NCI-H524 treated with DMSO at 0.1 percent for 48 hours (cell line): ENCODE results near the gene GAN.
"Not testable (repeated sequence)": the region's sequence is repeated elsewhere in the genome, so short reads cannot be mapped to it uniquely, and the experiment has no call there.

Source experiments
- DNase-seq: peaks from one replicate; lab custom pipeline; 2025; lab: John Stamatoyannopoulos, UW

GAN gene

DNA sequence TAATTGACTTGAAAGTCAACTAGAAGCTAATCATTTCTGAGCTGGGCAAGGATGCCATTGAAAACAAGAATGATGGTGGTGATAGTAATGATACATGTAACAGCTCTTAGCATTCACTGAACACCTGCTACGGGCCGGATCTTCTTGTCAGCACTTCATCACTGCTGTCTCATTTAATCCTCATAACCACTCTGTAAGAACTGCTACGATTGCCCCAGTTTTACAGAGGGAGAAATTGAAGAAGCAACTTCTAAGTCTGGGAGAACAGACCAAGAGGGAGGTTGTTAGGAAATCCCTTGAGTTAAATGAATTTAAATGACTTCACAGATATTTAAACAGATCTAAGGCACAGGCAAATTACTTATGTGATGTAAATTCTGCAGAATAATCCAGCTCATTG, 7.0 kb upstream of the GAN start:
- DNase-seq = peak; percentile 9

DNA sequence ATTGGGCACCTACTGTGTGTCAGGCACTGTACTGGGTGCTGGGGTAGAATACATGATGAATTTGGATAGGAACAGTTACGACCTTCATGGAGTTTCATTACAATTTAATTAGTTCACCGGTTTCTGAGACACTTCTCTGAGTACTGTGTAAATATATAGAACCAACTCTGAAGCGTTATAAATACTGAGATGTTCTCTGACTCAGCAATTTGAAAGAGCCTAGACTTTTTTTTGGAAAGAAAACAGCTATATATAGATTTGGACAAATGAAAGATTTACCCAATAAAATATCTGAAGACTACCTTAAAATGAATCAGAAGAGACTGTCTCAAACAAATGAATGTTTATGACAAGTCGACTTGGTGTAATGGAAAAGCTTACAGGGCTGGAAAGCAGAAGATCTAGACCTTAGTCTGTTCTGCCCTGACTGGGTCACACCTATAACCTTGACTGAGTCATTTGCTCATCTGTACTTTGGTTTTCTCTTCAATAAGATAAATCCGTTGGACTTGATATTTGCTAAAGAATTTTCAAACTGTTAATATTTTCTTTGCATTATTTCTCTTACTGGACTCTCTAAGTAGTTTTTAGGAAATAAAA, 4.6 kb upstream of the GAN start:
- no peak for DNase-seq

- no peak for DNase-seq
Observed at GRCh38 chr16:81311762-81312161, 3.0 kb upstream of the GAN start.

DNA sequence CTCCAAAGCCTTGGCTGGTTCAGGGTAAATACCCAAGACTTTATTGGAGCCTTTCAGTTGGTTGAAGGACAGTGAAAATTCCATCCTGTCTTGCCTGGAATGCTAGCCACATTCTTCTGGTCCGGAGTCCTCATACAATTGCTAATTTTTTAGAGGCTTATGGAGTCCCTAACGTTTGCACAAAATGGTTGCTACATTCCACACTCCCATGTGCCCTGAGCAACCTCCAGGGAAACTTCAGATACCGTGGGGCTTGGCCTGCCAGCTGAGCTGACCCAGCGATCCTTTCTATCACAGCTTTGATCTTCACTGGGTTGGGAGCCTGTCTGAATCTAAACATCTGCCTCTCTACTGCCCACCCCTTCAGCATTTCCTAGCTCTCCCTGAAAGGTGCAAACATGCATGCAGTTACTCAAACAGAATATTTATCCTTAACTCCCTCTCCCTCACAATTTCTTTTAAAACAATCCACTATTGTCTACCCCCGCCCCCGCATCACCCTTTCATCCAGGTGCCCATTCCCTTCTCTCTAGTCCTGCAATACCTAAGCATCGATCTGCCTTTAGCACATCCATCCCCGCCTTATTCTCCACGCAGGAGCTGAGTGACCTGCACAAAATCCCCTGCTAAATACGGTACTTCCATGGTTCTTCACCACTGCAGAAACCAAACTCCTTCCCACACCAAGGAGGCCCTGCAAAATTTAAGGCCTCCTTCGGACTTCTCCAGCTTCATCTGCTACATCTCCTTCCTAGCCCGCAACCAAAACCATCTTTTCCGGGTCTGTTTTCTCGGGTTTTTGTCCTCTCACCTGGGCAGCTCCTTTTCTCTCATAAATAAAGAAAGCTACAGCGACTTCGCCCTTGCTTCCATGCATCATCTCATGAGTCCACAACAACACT, 810 bp upstream of the GAN start:
- DNase-seq = no peak

- DNase-seq = no peak
Observed at GRCh38 chr16:81315271-81316175, 761 bp downstream of the GAN start.

DNA sequence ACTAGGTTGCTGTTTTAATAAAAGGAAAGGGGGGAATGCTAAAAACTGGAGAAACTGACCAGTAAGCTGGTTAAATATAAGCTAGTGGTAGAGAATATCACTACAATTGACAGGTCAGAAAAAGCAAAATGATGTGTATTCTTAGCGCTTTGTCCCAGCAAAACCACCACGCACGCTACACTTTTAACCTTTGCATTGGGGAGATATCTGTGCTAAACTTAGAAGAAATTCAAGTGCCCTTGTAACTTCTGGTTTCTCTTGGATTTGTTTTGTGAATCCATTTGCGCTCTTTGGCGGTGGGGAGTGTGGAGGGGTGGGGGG, 1.4 kb downstream of the GAN start:
- DNase-seq = no peak

- DNase-seq = no peak
Observed at GRCh38 chr16:81318711-81319110, 3.9 kb downstream of the GAN start.

- DNase-seq = no peak
Observed at GRCh38 chr16:81319221-81319912, 4.6 kb downstream of the GAN start.

GRCh38 chr16:81321039-81321438, 6.3 kb downstream of the GAN start:
- no peak for DNase-seq

GRCh38 chr16:81321536-81321935, 6.8 kb downstream of the GAN start:
- DNase-seq = no peak

DNA sequence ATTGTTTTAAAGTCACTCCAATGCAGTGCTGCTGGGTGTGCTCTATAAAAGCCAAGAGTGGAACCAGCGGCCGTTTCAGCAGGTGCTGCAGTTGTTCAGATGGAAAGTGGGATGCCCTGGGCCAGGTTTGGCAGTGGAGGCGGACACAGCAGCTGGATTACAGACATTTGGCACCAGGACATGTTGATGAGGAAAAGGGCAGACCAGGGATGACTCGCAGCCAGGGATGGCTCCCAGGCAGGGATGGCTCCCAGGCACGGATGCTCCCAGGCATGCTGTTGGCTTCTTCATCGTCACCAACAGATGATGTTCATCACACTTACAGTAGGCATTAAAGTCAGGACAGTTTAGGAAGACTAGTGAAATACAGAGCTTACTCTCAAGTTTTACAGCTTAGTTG, 10.0 kb downstream of the GAN start:
- DNase-seq = no peak

DNA sequence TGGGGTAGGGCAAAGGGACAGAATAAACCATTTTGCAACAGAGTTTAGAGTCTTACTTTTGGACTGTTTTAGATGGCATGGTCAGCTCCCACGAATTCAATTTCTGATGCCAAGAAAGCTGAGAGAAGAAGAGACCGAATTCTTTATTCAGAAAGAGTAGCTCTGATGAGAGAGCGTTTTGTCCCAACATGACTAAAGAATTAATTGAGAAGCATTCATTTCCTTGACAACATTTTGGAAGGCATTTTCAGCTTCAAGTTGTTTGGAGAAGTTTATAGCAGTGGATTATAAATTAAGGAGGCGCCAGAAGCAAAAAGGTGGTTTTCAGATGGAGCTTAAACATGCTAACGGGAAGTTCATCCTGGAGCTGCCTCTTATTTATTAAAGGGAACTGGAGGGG, 12.2 kb downstream of the GAN start:
- no peak for DNase-seq

DNA sequence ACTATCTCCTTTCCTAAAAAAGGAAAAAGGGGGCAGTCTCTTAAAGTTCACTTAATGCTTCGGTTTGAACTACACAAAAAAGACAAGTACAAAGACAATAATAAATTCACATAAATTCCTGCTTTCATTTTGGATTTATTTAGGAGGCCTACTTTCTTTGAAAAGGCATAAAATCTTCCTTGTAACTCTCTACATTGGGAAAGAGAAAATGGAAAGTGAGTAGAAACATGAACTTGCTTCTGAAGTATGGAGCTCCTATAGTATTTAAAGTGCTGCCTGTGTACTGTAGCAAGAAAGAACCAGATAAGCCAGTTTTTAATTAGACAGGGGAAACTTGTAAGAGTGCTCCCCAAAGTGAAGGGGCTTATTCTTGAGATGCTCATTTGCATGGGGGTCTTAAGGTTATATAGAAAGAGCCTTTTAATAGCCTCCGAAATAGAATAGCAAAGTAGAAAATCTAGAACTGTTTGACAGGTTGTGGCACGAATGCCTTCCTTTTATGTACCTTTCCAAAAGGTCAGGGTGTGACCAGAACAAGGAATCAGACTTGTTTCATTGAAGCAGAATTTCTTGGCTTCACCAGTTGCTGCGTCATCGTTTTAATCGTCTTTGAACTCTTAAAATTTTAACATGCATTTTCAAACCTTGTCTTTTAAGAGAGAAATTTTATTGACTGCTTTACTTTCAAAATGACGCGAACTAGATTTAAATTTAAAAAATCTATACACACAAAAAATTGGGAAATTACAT, 12.9 kb downstream of the GAN start:
- no peak for DNase-seq

GRCh38 chr16:81329947-81330346, 15.2 kb downstream of the GAN start:
- no peak for DNase-seq

DNA sequence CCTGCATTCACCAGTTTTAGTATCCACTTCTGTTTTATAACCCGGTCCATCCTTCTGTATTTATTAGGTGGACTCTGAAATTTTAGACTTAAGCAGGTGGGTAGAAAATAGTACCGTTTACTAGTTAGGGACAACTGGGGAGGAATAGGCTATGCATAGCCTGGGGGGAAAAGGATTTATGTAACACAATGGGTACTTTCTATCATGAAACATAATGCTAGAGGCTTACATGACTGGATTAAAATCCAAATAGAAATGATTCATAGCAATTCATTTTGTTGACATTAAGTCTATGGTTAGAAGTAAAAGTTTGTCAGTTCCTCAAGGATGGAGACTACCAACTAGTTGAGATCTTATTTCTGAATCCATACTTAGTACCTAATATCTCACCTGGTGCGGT, 18.6 kb downstream of the GAN start:
- DNase-seq = no peak

GRCh38 chr16:81335669-81336068, 20.9 kb downstream of the GAN start:
- DNase-seq = no peak

- no peak for DNase-seq
Observed at GRCh38 chr16:81337097-81337496, 22.3 kb downstream of the GAN start.

- not testable (repeated sequence) for DNase-seq
Observed at GRCh38 chr16:81345172-81345571, 30.4 kb downstream of the GAN start.

GRCh38 chr16:81347425-81347824, 32.7 kb downstream of the GAN start:
- DNase-seq = no peak

- no peak for DNase-seq
Observed at GRCh38 chr16:81349608-81350305, 35.0 kb downstream of the GAN start.

DNA sequence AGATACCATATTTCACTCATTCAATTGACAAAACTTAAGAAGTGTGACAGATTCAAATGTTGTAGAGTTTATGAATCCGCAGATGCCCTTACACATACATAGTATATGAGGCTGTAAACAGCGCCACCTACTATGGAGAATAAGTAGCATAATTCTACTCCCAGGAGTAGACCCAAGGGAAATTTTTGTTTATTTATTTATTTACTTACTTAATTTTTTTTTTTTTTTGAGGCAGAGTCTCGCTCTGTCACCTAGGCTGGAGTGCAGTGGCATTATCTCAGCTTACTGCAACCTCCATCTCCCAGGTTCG, 35.5 kb downstream of the GAN start:
- no peak for DNase-seq
